Chondrocyte (in vitro differentiated cells): Measurements from ENCODE around the gene TSSK2. TPM values are rescaled to one million over a fixed set of nuclear protein-coding genes. Genes with fewer than 3 reads are reported as not detected.

Experiments used
- DNase-seq: peaks from one replicate; pipeline ENCODE4 v3.0.0; 2021; ENCODE audit warnings: mixed read lengths, low spot score
- H3K27ac Mint-ChIP-seq: one replicate; pipeline ENCODE4 v1.8.0; 2021; ENCODE audit warnings: mild to moderate bottlenecking, moderate library complexity, mixed read lengths; ENCODE audit not compliant: unreplicated experiment
- H3K27me3 Mint-ChIP-seq: 2 replicates; pipeline ENCODE4 v1.8.0; 2021; ENCODE audit warnings: low read depth, mixed read lengths
- H3K36me3 Mint-ChIP-seq: 2 replicates; pipeline ENCODE4 v1.8.0; 2021; ENCODE audit warnings: low read depth, mixed read lengths
- H3K4me1 Mint-ChIP-seq: 2 replicates; pipeline ENCODE4 v1.8.0; 2021; ENCODE audit warnings: low read depth, mild to moderate bottlenecking, mixed read lengths
- H3K4me3 Mint-ChIP-seq: one replicate; pipeline ENCODE4 v1.8.0; 2021; ENCODE audit warnings: mild to moderate bottlenecking, moderate library complexity, mixed read lengths; ENCODE audit not compliant: unreplicated experiment
- H3K9me3 Mint-ChIP-seq: 2 replicates; pipeline ENCODE4 v1.8.0; 2021; ENCODE audit warnings: low read depth, mixed read lengths
- CTCF ChIP-seq: fragments of 200-600 bp; sonication (generic); IDR thresholded peaks from 2 replicates; pipeline ENCODE4 v1.5.0; 2021; ENCODE audit warnings: antibody characterized with exemption, mild to moderate bottlenecking, moderate library complexity
- total RNA-seq: library from RNA; stranded (reverse); gene quantifications from 3 replicates; pipeline ENCODE4 v1.2.1, GENCODE V29; 2021

Gene TSSK2
- total RNA-seq, 1 donor from 2014 or later, result not detected

- H3K9me3 Mint-ChIP-seq, result no peaks in the 10 kb centered on the region
- no peak overlapping the region for H3K27ac Mint-ChIP-seq
- no peaks in the 10 kb centered on the region for H3K27me3 Mint-ChIP-seq
- no peaks in the 10 kb centered on the region for H3K36me3 Mint-ChIP-seq
- no peak for TF ChIP-seq CTCF
- H3K4me3 Mint-ChIP-seq, result no peak overlapping the region
- H3K4me1 Mint-ChIP-seq, result peaks cover 17% of the 10 kb centered on the region
- DNase-seq, result no peak
Observed at GRCh38 chr22:19115628-19116027, 15.5 kb upstream of the TSSK2 start.

- H3K36me3 Mint-ChIP-seq, result no peaks in the 10 kb centered on the region
- no peak for DNase-seq
- H3K9me3 Mint-ChIP-seq, result no peaks in the 10 kb centered on the region
- TF ChIP-seq CTCF, result no peak
- H3K27me3 Mint-ChIP-seq, result no peaks in the 10 kb centered on the region
- peaks cover 27% of the 10 kb centered on the region for H3K4me1 Mint-ChIP-seq
- no peak overlapping the region for H3K4me3 Mint-ChIP-seq
- H3K27ac Mint-ChIP-seq, result no peak overlapping the region
Observed at GRCh38 chr22:19117111-19117512, 14.0 kb upstream of the TSSK2 start.

- no peaks in the 10 kb centered on the region for H3K36me3 Mint-ChIP-seq
- no peak overlapping the region for H3K4me3 Mint-ChIP-seq
- no peak overlapping the region for H3K27ac Mint-ChIP-seq
- DNase-seq, result peak; percentile 22
- no peaks in the 10 kb centered on the region for H3K9me3 Mint-ChIP-seq
- TF ChIP-seq CTCF, result no peak
- no peaks in the 10 kb centered on the region for H3K27me3 Mint-ChIP-seq
- peaks cover 36% of the 10 kb centered on the region for H3K4me1 Mint-ChIP-seq
Observed at GRCh38 chr22:19118329-19118880, 12.7 kb upstream of the TSSK2 start.

- Mint-ChIP-seq H3K4me1 (peaks cover 36% of the 10 kb centered on the region), H3K36me3 (no peaks in the 10 kb centered on the region), H3K9me3 (no peaks in the 10 kb centered on the region), H3K27me3 (no peaks in the 10 kb centered on the region), H3K27ac (no peak overlapping the region), H3K4me3 (no peak overlapping the region)
- no peak for TF ChIP-seq CTCF
- DNase-seq, result no peak
Observed at GRCh38 chr22:19119949-19120348, 11.2 kb upstream of the TSSK2 start.

- H3K4me3 Mint-ChIP-seq, result peak overlapping the region; percentile 81
- no peaks in the 10 kb centered on the region for H3K9me3 Mint-ChIP-seq
Observed at GRCh38 chr22:19120829-19121630, 10.1 kb upstream of the TSSK2 start.

More at GRCh38 chr22:19120829-19121630, 10.1 kb upstream of the TSSK2 start:
- no peak for TF ChIP-seq CTCF
- H3K27me3 Mint-ChIP-seq, result no peaks in the 10 kb centered on the region
- DNase-seq, result no peak
- no peaks in the 10 kb centered on the region for H3K36me3 Mint-ChIP-seq
- H3K4me1 Mint-ChIP-seq, result peaks cover 29% of the 10 kb centered on the region
- H3K27ac Mint-ChIP-seq, result peak overlapping the region; percentile 89
